Measurements from ENCODE around the gene CFAP69.
"Not testable (repeated sequence)": the region's sequence is repeated elsewhere in the genome, so short reads cannot be mapped to it uniquely, and the experiment has no call there.

Gene CFAP69

GRCh38 chr7:90322837-90323236 is 77.9 kb downstream of the CFAP69 start:
- TF ChIP-seq CTCF (IDR thresholded peaks at IDR 0.05), result no peak
- Mint-ChIP-seq H3K4me1 (peaks cover 10% of the 10 kb centered on the region), H3K27me3 (ENCODE audit: low read depth, poor library complexity) (peaks cover 67% of the 10 kb centered on the region)

GRCh38 chr7:90326500-90326899 is 81.5 kb downstream of the CFAP69 start:
- Mint-ChIP-seq H3K27me3 (ENCODE audit: low read depth, poor library complexity) (peaks cover 41% of the 10 kb centered on the region), H3K4me1 (peaks cover 2% of the 10 kb centered on the region), H3K4me3 (no peak overlapping the region), H3K36me3 (ENCODE audit: low read depth) (no peaks in the 10 kb centered on the region), H3K9me3 (no peaks in the 10 kb centered on the region), H3K27ac (no peak overlapping the region)
- no peak for DNase-seq
- no peak for TF ChIP-seq CTCF (IDR thresholded peaks at IDR 0.05)

More at GRCh38 chr7:90322837-90323236, 77.9 kb downstream of the CFAP69 start:
- no peak for DNase-seq
- Mint-ChIP-seq H3K36me3 (ENCODE audit: low read depth) (no peaks in the 10 kb centered on the region), H3K27ac (no peak overlapping the region), H3K4me3 (no peak overlapping the region), H3K9me3 (no peaks in the 10 kb centered on the region)

GRCh38 chr7:90334193-90334843 is 89.3 kb downstream of the CFAP69 start:
- Mint-ChIP-seq H3K27ac (no peak overlapping the region), H3K4me3 (no peak overlapping the region), H3K4me1 (no peaks in the 10 kb centered on the region), H3K36me3 (ENCODE audit: low read depth) (no peaks in the 10 kb centered on the region), H3K9me3 (peaks cover 4% of the 10 kb centered on the region), H3K27me3 (ENCODE audit: low read depth, poor library complexity) (peaks cover 20% of the 10 kb centered on the region)
- TF ChIP-seq CTCF (IDR thresholded peaks at IDR 0.05), result no peak
- no peak for DNase-seq

DNA sequence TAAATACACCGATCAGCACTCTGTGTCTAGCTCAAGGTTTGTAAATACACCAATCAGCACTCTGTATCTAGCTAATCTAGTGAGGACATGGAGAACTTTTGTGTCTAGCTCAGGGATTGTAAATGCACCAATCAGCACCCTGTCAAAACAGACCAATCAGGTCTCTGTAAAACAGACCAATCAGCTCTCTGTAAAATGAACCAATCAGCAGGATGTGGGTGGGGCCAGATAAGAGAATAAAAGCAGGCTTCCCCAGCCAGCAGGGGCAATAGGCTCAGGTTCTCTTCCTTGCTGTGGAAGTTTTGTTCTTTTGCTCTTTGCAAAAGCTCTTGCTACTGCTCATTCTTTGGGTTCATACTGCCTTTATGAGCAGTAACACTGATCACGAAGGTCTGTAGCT is 90.0 kb downstream of the CFAP69 start:
- peaks cover 23% of the 10 kb centered on the region for H3K27me3 Mint-ChIP-seq (ENCODE audit: low read depth, poor library complexity)
- not testable (repeated sequence) for DNase-seq; H3K4me3 Mint-ChIP-seq; H3K4me1 Mint-ChIP-seq; H3K36me3 Mint-ChIP-seq (ENCODE audit: low read depth); H3K27ac Mint-ChIP-seq; H3K9me3 Mint-ChIP-seq

DNA sequence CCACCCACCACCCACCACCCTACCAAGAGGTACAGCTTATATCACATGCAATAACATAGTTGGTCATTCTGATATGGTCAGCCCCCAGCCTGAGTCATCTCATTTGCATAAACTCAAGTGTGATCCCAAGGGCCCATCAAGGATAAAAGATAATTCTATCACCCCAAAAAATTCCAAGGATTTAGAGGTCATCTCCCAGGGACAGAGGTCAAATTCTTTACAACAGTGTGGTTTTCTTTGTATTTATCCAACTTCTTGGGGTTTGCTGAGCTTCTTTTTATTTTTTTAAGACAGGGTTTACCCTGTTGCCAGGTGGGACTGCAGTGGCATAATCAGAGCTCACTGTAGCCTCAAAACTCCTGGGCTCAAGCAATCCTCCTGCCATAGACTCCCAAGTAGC is 92.1 kb downstream of the CFAP69 start:
- Mint-ChIP-seq H3K27me3 (ENCODE audit: low read depth, poor library complexity) (peaks cover 16% of the 10 kb centered on the region), H3K36me3 (ENCODE audit: low read depth) (no peaks in the 10 kb centered on the region), H3K27ac (no peak overlapping the region), H3K9me3 (peaks cover 4% of the 10 kb centered on the region), H3K4me3 (no peak overlapping the region), H3K4me1 (no peaks in the 10 kb centered on the region)
- no peak for TF ChIP-seq CTCF (IDR thresholded peaks at IDR 0.05)
- DNase-seq, result no peak

GRCh38 chr7:90345016-90345415 is 100.0 kb downstream of the CFAP69 start:
- no peak for TF ChIP-seq CTCF (IDR thresholded peaks at IDR 0.05)
- Mint-ChIP-seq H3K36me3 (ENCODE audit: low read depth) (peaks cover 5% of the 10 kb centered on the region), H3K9me3 (no peaks in the 10 kb centered on the region), H3K4me3 (peak overlapping the region; percentile 98), H3K27me3 (ENCODE audit: low read depth, poor library complexity) (peaks cover 4% of the 10 kb centered on the region), H3K4me1 (peaks cover 22% of the 10 kb centered on the region), H3K27ac (no peak overlapping the region)
- no peak for DNase-seq
